ENCODE measurements around the gene ATP2B2. TPM values are rescaled to one million over a fixed set of nuclear protein-coding genes. Genes with fewer than 3 reads are reported as not detected.

The ATP2B2 gene
- total RNA-seq, 4 donors from 2014 or later: 0.42 to 2.0 (median 1.1) TPM

DNA sequence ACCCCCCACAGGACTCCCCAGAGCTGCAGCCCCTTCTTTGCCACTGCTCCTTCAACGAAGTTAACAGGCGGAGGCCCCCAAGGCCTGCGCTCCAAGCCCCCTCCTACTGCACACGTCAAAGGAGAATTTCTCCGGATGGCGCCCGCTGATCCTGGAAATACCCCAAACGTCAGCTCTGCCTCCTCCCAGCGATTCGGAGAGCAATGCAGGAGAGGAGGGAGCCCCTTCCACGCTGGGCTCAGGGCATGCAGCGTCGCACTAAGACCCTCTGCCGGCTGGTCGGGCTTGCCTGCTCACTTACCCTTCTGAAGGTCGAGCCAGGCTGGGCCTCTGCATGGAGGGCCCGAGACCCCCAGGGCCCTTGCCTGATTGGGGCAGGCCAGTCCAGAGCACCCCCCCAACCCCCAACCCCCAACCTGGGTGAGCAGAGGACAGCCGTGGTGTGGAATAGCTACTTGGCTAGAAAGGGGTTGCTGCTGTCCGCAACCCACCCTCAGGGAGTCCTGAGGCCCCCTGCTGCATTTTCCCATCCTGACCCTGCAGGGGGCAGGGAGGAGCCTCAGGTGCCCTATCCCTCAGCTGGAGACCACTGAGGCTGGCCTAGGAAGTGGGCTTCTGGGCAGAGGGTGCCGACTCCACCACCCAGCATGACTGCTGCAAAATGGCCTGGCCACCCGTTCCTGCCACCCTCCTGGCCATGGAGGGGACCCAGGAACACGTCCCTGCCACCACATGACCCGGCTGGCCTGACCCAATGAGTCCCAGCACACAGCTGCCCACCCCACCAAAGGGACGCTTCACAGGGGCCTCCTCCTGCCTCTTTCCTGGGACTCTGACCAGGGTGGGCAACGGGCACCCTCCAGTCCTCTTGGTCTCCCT, 976 bp downstream of the ATP2B2 start:
- peaks cover 0 to 23% (median 5%) of the 10 kb centered on the region in 4 donors for H3K4me1 ChIP-seq
- peaks cover 0 to 35% of the 10 kb centered on the region in 2 donors for H3K27me3 ChIP-seq
- no peaks in the 10 kb centered on the region for H3K36me3 ChIP-seq
- peak overlapping the region in 1 of 4 donors; percentile 66 for H3K27ac ChIP-seq
- no peak for TF ChIP-seq EP300 (IDR thresholded peaks at IDR 0.05)
- no peak for TF ChIP-seq POLR2A (IDR thresholded peaks at IDR 0.05)
- no peak for TF ChIP-seq CTCF (IDR thresholded peaks at IDR 0.05)
- no peak for DNase-seq (ENCODE audit: low spot score in 2 of 2)
- H3K9me3 ChIP-seq: no peaks in the 10 kb centered on the region
- WGBS, 2 donors: 63 to 67% methylated on average over 14 to 18 of the region's 25 CpGs
- H3K4me3 ChIP-seq: peak overlapping the region in 3 of 4 donors; percentile 28 to 52 (median 46)

DNA sequence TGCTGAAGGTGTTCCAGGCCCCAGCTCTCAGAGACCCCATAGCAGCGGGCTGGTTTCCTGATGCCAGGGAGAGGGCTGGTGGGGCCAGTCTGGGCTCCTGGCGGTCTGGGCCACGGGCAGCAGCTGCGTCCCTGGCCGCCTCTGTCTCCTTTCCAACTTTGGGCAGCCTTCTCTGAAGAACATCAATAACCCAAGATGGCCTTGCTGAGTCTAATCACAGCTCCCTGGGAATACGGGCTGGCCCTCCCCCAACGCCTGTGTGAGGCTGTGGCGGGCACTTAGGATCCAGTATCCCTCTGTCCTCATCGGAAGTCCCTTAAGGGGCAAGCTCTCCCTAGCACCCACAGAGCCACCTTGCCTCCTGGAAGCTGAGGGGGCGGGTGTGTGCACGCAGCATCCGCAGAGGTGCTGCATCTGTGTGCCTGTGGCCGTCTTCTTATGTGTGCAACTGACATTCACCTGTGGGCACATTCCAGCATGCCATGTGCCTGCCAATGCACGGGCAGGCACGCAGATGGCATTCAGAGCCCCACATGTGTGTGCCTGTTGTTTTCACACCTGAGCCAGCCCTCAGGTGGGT, 2.1 kb downstream of the ATP2B2 start:
- Histone ChIP-seq H3K4me1 (peaks cover 0 to 23% (median 5%) of the 10 kb centered on the region in 4 donors), H3K27me3 (peaks cover 0 to 35% of the 10 kb centered on the region in 2 donors), H3K36me3 (no peaks in the 10 kb centered on the region), H3K27ac (no peak overlapping the region), H3K9me3 (no peaks in the 10 kb centered on the region), H3K4me3 (no peak overlapping the region)
- 76 to 77% methylated on average over 9 to 15 of the region's 15 CpGs for WGBS, 2 donors
- TF ChIP-seq EP300 (IDR thresholded peaks at IDR 0.05): no peak
- no peak for TF ChIP-seq CTCF (IDR thresholded peaks at IDR 0.05)
- no peak for TF ChIP-seq POLR2A (IDR thresholded peaks at IDR 0.05)
- no peak for DNase-seq (ENCODE audit: low spot score in 2 of 2)

GRCh38 chr3:10502185-10502880, 3.1 kb downstream of the ATP2B2 start:
- no peak for DNase-seq (ENCODE audit: low spot score in 2 of 2)
- H3K36me3 ChIP-seq: no peaks in the 10 kb centered on the region
- peaks cover 0 to 23% (median 5%) of the 10 kb centered on the region in 4 donors for H3K4me1 ChIP-seq
- no peaks in the 10 kb centered on the region for H3K9me3 ChIP-seq
- TF ChIP-seq POLR2A (IDR thresholded peaks at IDR 0.05) (no peak), EP300 (IDR thresholded peaks at IDR 0.05) (no peak), CTCF (IDR thresholded peaks at IDR 0.05) (no peak)
- peaks cover 0 to 35% of the 10 kb centered on the region in 2 donors for H3K27me3 ChIP-seq
- no peak overlapping the region for H3K27ac ChIP-seq
- no peak overlapping the region for H3K4me3 ChIP-seq
- WGBS, 2 donors: 80 to 82% methylated on average over 12 of the region's 12 CpGs

GRCh38 chr3:10501664-10502052, 3.7 kb downstream of the ATP2B2 start:
- H3K36me3 ChIP-seq: no peaks in the 10 kb centered on the region
- WGBS, 2 donors: 65 to 79% methylated on average over 3 of the region's 3 CpGs

More at GRCh38 chr3:10501664-10502052, 3.7 kb downstream of the ATP2B2 start:
- no peak overlapping the region for H3K27ac ChIP-seq
- no peak for TF ChIP-seq EP300 (IDR thresholded peaks at IDR 0.05)
- no peak for TF ChIP-seq CTCF (IDR thresholded peaks at IDR 0.05)
- no peak for TF ChIP-seq POLR2A (IDR thresholded peaks at IDR 0.05)
- DNase-seq (ENCODE audit: low spot score in 2 of 2): no peak
- H3K27me3 ChIP-seq: peaks cover 0 to 35% of the 10 kb centered on the region in 2 donors
- H3K4me1 ChIP-seq: peaks cover 0 to 23% (median 5%) of the 10 kb centered on the region in 4 donors
- H3K4me3 ChIP-seq: no peak overlapping the region
- no peaks in the 10 kb centered on the region for H3K9me3 ChIP-seq

All from tibial nerve (tissue), 4 donors.